Lung (tissue), 12 donors: ENCODE results near the gene C11orf16. TPM values are rescaled to one million over a fixed set of nuclear protein-coding genes. Genes with fewer than 3 reads are reported as not detected.

Source experiments
- ATAC-seq: fragments of 200-7000 bp; cut with Tn5 transposase; one replicate; pipeline ENCODE4 v1.9.1; 2020; ENCODE audit warnings: moderate number of reproducible peaks; ENCODE audit not compliant: insufficient read depth, low FRiP score
- DNase-seq, 3 donors: peaks; one replicate each; pipeline ENCODE4 v3.0.0-alpha.2; 2013 to 2017
- H3K27ac ChIP-seq, 2 donors: one replicate each; pipeline ENCODE4 v1.5.1; 2013; ENCODE audit warnings: mild to moderate bottlenecking in 2 of 2, moderate library complexity in 2 of 2, control low read depth in 1 of 2, inconsistent platforms in 1 of 2, low read depth in 1 of 2, low read length in 1 of 2
- H3K27me3 ChIP-seq, 3 donors: one replicate each; pipeline ENCODE4 v1.5.1; 2013; ENCODE audit warnings: low read length in 2 of 3; ENCODE audit not compliant: control insufficient read depth in 3 of 3, insufficient read depth in 3 of 3
- H3K36me3 ChIP-seq, 4 donors: one replicate each; pipeline ENCODE4 v1.5.1; 2013; ENCODE audit warnings: low read length in 4 of 4, mild to moderate bottlenecking in 1 of 4, moderate library complexity in 1 of 4; ENCODE audit not compliant: control insufficient read depth in 4 of 4, insufficient read depth in 4 of 4
- H3K4me1 ChIP-seq, 5 donors: one replicate each; pipeline ENCODE4 v1.5.1; 2013; ENCODE audit warnings: low read length in 5 of 5, mild to moderate bottlenecking in 2 of 5, moderate library complexity in 1 of 5; ENCODE audit not compliant: control insufficient read depth in 5 of 5, insufficient read depth in 5 of 5
- H3K4me3 ChIP-seq: one replicate; pipeline ENCODE4 v1.5.1; 2013; ENCODE audit warnings: mild to moderate bottlenecking, control low read depth, moderate library complexity
- H3K9ac ChIP-seq, 2 donors: one replicate each; pipeline ENCODE4 v1.5.1; 2013; ENCODE audit warnings: low read length in 2 of 2, control low read depth in 1 of 2; ENCODE audit not compliant: insufficient read depth in 1 of 2
- H3K9me3 ChIP-seq, 4 donors: one replicate each; pipeline ENCODE4 v1.5.1; 2013; ENCODE audit warnings: low read length in 3 of 4, mild to moderate bottlenecking in 1 of 4, moderate library complexity in 1 of 4; ENCODE audit not compliant: control insufficient read depth in 4 of 4, insufficient read depth in 3 of 4
- CTCF ChIP-seq: IDR thresholded peaks from 2 replicates; pipeline ENCODE4 v1.5.1; 2012; ENCODE audit warnings: mild to moderate bottlenecking; ENCODE audit errors: control extremely low read depth, extremely low read depth
- WGBS, 2 donors: extraction: QIAGEN DNeasy Blood & Tissue Kit; methylation state at CpG; one replicate each; pipeline ENCODE4 v1.1.7; 2013; 5-methylcytosine and 5-hydroxymethylcytosine counted together
- polyA plus RNA-seq, 2 donors: library from polyadenylated mRNA; stranded (reverse); fragments of 200-250 nt; gene quantifications; one replicate each; pipeline ENCODE4 v1.2.1, GENCODE V29; 2013
- total RNA-seq, 2 donors: library from RNA; depleted of rRNA in 1 of 2; stranded (reverse); fragments of >200 nt in 1 of 2; gene quantifications; one replicate each; pipeline ENCODE4 v1.2.1, GENCODE V29; 2014 to 2021
- donor health status: control.
- donor health status: control.
- donor health status: Bipolar disorder and iron deficiency.
- donor health status: healthy.
- donor health status: DM: yes; HTN: yes; CAD: no.

C11orf16 gene
- total and polyA plus RNA-seq, 4 donors: 1.9 to 14.0 (median 5.8) TPM

GRCh38 chr11:8961401-8961800 is 28.7 kb upstream of the C11orf16 start:
- WGBS, 2 donors: 70 to 81% methylated on average over 2 of the region's 2 CpGs
- peak overlapping the region in 1 of 2 donors; percentile 38 for H3K9ac ChIP-seq
- ATAC-seq (no peak), DNase-seq (no peak)
- no peaks in the 10 kb centered on the region for H3K27me3 ChIP-seq
- H3K27ac ChIP-seq: no peak overlapping the region
- H3K4me1 ChIP-seq: peaks cover 0 to 24% (median 8%) of the 10 kb centered on the region in 5 donors
- H3K4me3 ChIP-seq: no peak overlapping the region
- H3K36me3 ChIP-seq: peaks cover 0 to 9% (median 1%) of the 10 kb centered on the region in 4 donors
- H3K9me3 ChIP-seq: no peaks in the 10 kb centered on the region
- TF ChIP-seq CTCF: no peak

- 42 to 63% methylated on average over 2 of the region's 2 CpGs for WGBS, 2 donors
- Histone ChIP-seq H3K27ac (no peak overlapping the region), H3K36me3 (peaks cover 7 to 9% (median 8%) of the 10 kb centered on the region in 4 donors), H3K4me3 (no peak overlapping the region), H3K27me3 (no peaks in the 10 kb centered on the region), H3K9me3 (no peaks in the 10 kb centered on the region), H3K9ac (peak overlapping the region in 1 of 2 donors; percentile 44), H3K4me1 (peaks cover 0 to 18% (median 8%) of the 10 kb centered on the region in 5 donors)
- DNase-seq: peak; percentile 48 to 83 (median 77)
- no peak for ATAC-seq
- peak; percentile 36 for TF ChIP-seq CTCF
These were observed 26.9 kb upstream of the C11orf16 start for GRCh38 chr11:8959546-8960166.

GRCh38 chr11:8956860-8957259 is 24.1 kb upstream of the C11orf16 start:
- DNase-seq (no peak), ATAC-seq (no peak)
- H3K36me3 ChIP-seq: peaks cover 13 to 20% (median 16%) of the 10 kb centered on the region in 4 donors
- no peak for TF ChIP-seq CTCF
- H3K4me3 ChIP-seq: no peak overlapping the region
- H3K27me3 ChIP-seq: no peaks in the 10 kb centered on the region
- WGBS, 2 donors: 77 to 78% methylated on average over 4 of the region's 4 CpGs
- H3K9me3 ChIP-seq: no peaks in the 10 kb centered on the region
- H3K27ac ChIP-seq: no peak overlapping the region
- peaks cover 0 to 10% (median 0%) of the 10 kb centered on the region in 5 donors for H3K4me1 ChIP-seq
- H3K9ac ChIP-seq: no peak overlapping the region
